ENCODE data around the gene CYBRD1. TPM values are rescaled to one million over a fixed set of nuclear protein-coding genes. Genes with fewer than 3 reads are reported as not detected.

CYBRD1 gene
- total RNA-seq, 1 experiment from 2014 or later = 10.2 TPM

DNA sequence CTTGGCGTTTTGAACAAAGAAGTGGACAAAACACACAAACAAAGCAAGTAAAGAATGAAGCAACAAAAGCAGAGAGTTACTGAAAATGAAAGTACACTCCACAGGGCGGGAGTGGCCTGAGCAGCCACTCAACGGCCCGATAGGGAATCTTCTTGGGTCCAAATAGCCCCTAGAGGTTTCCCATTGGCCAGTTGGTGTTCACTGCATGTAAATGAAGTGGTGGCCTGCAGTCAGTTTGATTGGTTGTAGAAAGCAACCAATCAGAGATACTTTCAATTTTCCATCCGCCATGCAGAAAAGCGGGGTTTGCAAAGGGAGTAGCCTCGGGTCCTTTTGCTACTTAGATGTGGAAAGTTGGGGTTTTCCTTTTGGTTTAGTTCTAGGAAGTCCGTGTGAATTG lies 31.6 kb downstream of the CYBRD1 start:
- peak; percentile 68 for DNase-seq (ENCODE audit: low read depth)

DNA sequence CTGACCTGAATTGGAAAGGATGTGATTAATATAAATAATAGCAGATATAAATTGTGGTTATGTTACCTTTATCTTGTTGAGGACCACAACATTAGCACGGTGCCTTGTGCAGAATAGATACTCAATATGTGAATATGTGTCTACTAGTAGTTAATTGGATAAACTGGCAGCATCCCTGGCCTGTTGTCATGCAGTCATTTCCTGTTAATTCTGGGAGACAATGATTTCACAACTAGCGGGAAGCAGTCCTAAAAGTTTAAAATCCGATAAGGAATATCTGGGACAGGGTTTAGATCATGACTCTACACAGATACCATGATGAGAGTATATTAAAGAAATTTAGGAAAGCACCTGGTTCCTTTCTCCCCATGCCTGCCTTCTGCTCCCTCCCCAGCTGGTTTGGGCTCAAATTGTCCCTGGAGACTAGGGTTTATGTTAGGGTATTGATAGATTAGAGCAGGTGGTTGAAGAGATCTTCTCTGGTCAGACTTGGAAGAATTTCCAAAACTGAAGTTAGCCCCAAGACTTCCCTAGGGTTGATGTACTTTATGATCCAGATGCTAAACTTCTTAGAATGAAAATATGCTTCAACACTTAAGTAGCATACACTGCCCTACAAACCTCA lies 32.8 kb downstream of the CYBRD1 start:
- DNase-seq (ENCODE audit: low read depth) = no peak

DNA sequence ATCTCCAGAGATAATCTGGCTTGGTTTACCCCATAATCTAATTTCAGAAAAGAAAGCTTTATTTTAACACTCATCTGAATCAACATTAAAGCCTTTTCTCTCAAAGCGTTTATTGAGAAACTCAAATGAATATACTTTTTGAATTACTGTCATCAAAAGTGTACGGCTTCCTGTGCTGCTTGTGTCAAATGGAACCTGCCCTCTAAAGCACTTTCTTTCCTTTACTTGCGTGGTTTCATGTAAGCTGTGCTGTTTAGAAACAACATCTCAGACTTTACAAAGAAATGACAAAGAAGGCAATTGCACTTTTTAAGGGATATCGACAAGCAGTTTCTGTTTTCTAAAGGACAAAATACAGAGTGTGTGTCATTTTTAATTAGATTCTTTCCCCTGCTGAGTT lies 35.1 kb downstream of the CYBRD1 start:
- DNase-seq (ENCODE audit: low read depth) = no peak

DNA sequence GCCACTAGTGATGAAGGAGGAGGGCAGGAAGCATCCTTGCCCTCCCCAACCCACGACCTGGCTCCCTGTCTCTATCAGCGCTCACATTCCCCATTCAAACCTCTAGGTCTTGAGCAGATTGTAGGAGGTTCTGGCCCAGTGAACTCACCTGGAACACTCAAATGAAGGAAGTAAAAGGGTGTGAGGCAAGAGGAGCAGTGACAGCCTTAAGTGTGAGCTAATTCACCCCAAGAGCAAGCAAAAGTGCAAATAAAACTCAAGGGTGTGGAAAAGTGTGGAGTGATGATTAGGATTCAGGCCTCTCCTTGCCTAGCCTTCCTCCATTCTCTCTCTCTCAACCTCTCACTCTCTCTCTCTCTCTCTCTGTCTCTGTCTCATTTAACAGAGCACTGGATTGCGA lies 41.0 kb downstream of the CYBRD1 start:
- no peak for DNase-seq (ENCODE audit: low read depth)

DNA sequence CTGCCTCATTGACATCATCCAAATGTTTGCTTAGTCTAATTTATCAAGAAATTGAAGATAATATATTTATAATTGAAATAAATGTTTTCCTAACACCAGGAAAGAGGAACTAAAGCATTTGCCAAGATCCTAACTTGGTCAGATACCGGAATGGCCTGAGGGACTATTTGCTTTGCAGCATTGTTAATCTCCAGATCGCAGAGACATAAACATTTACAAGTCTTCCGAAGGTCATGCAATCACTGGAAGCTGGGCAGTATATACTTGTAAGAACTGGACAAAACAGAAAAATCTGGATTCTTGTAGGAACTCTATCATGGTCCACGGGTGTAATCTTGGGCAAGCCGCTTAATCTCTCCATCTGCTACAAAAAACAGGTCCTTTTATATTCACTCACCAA lies 42.2 kb downstream of the CYBRD1 start:
- DNase-seq (ENCODE audit: low read depth) = no peak

DNA sequence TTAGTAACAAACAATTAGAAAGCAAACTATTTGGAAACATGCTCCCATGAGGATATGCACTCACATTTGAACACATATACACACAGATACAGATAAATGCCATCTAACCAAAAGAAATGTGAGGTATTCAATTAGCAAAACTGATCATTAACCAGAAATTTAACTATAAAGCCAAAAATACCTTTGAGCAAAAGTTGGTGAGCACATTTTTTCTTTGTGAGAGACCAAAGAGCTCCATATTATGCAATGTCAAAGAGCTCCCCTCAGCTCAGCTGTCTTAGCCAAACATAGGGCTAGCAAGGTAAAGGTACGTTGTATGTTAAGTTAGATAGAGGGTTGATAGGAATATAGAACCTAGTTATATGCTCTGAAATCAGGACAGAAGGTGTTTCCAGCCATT lies 43.8 kb downstream of the CYBRD1 start:
- no peak for DNase-seq (ENCODE audit: low read depth)

DNA sequence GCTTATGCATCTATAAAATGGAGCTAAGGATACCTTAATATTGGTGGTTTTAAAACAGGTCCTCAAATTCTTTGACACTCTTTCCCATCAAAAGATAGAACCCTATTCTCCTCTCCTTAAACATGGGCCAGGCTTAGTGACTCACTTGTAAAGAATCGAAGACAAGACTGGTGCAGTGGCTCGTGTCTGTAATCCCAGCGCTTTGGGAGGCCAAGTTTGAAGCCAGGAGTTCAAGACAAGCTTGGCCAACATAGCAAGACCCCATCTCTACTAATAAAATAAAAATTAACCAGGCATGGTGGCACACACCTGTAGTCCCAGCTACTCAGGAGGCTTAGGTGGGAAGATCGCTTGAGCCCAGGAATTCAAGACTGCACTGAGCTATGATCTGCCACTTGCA lies 44.5 kb downstream of the CYBRD1 start:
- DNase-seq (ENCODE audit: low read depth) = no peak

DNA sequence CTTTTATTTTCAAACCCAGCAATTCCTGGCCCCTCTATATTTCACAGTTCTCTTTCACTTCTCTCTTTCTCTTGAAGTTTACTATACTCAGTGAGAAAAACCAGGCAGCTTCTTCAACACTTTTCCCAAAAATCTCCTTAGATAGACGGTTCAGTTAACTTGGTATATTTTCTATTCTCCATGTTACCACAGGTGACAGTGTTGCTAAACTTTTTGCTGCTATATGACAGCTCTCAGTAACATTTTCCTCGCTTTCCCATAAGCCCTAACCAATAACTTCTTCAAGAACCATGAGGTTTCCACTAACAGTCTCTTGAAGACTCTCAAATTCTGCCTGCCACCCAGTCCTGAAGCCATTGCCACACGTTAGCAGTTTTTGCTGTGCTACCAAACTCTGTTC lies 45.8 kb downstream of the CYBRD1 start:
- no peak for DNase-seq (ENCODE audit: low read depth)

DNA sequence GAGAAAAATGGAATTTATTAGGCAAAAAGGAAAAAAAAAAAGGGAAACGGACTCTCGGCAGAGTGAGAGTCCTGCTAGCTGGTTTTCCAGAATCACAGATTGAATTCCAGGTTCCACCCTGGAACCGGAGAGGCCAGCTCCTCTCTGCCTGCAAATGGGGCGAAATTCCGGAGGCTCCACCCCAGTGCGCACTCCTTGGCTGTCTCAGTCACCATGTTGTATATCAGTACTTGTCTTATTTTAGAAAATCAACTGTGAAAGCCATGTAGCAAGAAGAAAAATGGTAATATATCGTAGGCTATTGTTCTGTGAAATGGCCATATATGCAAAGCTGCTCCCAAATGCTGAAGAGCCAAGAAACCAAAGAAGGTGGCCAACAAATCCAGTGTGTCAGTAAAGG lies 49.4 kb downstream of the CYBRD1 start:
- DNase-seq (ENCODE audit: low read depth) = no peak

DNA sequence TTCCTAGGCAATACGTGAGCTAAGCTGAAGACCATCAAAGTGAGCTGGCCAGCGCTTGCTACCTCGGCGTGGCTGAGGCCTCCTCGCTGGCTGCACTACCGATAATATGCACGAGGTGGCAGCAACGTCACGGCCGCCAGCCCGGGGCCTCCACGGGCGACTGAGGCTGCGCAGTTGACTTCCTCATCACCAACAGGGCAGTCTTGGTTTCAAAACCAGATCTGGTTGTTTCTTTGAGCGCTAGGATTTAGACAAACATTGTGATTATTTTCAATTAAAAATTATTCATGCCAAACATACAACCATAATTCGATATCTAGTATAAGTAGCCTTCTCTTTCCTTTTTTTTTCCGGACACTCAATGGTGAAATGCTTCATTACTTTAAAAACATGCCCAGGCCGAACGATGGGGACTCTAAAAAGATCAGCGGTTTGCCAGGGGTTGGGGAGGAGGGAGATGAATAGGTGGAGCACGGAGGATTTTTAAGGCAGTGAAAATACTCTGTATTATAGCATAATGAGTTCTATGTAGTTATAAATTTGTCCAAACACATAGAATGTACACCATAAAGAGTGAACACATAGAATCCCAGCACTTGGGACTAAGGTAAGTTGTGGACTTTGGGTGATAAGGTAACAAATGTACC lies 52.0 kb downstream of the CYBRD1 start:
- DNase-seq (ENCODE audit: low read depth) = peak; percentile 80

DNA sequence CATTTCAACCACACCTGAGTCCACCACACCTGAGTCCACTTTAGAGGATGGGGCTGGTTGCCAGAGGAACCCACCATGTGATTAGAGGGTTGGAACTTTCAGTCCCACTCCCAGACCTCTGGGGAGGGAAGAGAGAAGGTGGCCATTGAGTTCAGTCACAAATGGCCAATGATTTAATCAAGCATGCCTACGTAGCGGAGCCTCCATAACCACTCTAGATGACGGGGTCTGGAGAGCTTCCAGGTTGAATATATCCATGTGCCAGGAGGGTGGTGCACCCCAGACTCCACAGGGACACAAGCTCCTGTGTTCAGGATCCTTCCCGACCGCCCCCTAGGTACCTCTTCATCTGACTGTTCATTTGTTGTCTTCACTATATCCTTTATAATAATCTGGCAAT lies 53.3 kb downstream of the CYBRD1 start:
- no peak for DNase-seq (ENCODE audit: low read depth)

DNA sequence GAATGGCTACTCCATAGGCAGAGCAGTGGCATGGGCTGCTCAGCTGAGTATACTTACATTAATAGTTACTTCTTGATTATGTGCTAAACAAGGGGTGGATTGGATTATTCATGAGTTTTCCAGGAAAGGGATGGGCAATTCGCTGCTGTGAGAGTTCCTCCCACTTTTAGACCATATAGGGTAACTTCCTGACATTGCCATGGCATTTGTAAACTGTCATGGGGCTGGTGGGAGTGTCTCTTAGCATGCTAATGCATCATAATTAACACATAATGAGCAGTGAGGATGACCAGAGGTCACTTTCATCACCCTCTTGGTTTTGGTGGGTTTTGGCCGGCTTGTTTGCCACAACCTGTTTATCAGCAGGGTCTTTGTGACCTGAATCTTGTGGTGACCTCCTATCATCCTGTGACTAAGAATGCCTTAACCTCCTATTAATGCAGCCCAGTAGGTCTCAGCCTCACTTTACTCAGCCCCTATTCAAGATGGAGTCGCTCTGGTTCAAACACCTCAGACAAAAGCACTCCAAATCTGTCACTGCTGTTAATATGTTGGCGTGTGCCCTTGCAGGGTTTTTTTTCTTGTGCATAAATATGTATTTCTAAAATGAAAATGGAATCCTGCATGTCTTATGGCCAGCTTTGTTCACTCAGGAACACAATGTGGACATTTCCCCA lies 56.0 kb downstream of the CYBRD1 start:
- DNase-seq (ENCODE audit: low read depth) = no peak

DNA sequence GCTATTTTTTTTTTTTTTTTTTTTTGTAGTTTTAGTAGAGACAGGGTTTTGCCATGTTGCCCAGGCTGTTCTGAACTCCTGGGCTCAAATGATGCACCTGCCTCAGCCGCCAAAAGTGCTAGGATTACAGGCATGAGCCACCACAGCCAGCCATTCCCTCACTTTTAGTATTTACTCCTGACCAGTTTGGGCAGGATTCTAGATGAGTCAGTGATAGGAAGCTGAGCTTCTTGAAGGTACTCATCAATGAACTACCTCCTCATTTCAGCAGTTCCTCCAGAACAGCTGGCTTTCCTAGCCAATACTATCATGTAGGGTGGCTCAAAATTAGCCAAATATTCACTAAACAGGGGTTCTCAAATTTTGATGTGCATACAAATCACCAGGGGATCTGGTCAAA lies 57.2 kb downstream of the CYBRD1 start:
- DNase-seq (ENCODE audit: low read depth) = no peak

DNA sequence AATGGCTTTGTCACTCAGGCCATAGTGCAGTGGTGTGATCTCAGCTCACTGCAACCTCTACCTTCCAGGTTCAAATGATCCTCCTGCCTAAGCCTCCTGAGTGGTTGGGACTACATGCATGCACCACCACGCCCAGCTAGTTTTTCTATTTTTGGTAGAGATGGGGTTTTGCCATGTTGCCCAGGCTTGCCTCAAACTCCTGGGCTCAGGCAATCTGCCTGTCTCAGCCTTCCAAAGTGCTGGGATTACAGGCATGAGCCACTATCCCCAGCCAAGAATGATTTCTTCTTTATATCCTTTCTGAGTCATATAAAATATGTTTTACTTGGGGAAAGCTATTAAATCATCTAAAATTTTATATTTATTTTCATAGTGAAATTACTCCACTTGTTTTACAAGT lies 61.3 kb downstream of the CYBRD1 start:
- no peak for DNase-seq (ENCODE audit: low read depth)

DNA sequence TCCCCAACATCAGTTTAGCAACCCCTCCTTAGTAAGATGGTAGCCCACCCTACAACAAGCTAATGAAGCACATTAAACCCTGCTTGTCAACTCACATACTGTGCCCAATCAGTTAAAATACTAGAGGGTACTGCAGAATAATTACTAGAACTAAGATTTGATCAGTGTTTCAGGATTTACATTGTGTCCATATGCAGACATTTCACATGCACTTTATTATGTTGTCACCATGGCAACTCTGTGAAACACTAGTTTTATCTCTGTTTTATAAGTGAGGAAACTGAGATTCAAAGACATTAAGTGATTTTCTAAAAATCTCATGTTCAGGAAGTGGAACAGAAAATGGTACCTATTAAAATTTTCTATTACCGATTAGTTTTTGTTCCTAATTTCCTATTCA lies 61.7 kb downstream of the CYBRD1 start:
- no peak for DNase-seq (ENCODE audit: low read depth)

DNA sequence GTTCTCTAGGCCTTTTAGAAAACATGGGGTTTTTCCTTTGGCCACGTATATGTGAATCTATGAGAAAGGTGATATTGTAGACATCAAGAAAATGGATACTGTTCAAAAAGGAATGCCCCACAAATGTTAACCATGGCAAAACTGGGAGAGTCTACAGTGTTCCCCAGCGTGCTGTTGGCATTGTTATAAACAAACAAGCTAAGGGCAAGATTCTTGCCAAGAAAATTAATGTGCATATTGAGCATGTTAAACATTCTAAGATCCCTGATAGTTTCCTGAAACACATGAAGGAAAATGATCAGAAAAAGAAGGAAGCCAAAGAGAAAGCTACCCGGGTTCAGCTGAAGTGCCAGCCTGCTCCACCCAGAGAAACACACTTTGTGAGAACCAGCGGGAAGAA lies 64.9 kb downstream of the CYBRD1 start:
- DNase-seq (ENCODE audit: low read depth) = no peak

DNA sequence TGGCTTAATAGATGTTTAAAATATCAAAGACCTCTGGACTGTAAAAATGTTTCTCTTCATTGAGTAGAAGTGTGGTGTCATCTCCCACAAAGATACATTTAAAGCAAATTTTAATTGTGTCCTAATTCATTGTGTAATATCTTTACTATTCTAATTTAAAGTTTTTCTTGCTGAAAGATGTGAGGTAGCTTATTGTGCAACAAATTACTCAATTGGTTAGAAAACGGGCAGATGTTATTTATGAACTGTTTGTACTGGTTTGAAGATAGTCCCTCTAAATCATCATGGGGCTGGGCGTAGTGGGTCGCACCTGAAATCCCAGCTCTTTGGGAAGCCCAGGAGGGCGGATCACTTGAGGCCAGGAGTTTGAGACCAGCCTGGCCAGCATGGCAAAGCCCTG lies 65.3 kb downstream of the CYBRD1 start:
- no peak for DNase-seq (ENCODE audit: low read depth)

DNA sequence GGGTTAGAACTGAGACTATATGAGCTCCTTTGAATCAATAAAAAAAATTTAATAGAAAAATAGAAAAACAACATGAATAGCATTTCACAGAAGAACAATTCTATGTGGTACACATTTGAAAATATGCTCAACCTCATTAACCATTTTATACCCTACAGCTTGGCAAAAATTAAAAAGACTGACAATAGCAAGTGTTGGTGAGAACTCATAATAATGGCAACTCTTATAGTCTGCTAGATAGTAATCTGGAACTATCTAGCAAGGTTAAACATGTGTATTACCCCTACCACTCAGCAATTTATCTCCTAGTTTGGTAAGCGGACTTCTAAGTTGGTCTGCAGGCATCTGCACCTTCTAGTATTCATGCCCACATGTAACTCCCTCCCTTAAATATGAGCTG lies 67.8 kb downstream of the CYBRD1 start:
- DNase-seq (ENCODE audit: low read depth) = no peak

DNA sequence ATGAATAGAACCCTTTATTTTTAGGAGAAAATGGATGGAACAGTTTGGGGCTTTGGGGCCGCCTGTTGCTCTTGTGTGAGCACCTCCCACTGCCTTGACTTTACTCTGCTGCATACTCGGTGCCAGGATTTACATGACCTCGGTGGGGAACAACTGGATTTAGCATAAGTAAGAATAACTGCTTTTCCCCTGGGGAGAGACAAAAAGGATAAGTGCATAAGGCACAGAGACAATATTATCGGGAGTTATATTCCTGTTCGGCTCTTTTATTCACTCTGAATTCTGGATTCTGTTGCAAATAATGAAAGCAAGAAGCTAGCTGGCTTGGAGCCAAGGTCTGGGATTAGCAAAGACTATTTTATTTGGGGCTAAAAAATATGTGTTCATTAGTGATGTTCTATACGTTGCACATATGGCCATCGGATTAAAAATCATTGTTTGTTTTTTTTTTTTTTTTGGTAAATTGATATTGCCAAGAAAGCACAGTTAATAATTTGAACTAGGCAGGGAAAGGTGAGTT lies 69.8 kb downstream of the CYBRD1 start:
- DNase-seq (ENCODE audit: low read depth) = no peak

DNA sequence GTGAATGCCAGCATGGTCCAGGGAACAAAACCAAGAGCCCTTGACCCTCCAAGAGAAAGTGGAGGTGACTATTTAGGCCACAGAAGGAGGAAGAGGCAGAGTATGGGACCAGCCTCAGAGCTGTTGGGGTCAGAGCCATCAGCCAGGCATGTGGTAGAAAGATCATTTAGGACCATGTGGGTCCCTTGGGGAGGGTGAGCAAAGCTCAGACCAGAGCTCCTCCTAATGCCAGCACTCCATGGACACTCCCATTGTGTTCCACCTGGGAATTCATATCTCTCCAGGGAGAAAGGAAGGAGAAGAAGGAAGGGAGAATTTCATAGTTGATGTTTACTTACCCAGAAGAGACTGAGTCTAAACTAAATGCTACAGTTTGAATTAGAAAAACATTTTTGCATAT lies 73.2 kb downstream of the CYBRD1 start:
- DNase-seq (ENCODE audit: low read depth) = peak; percentile 11

DNA sequence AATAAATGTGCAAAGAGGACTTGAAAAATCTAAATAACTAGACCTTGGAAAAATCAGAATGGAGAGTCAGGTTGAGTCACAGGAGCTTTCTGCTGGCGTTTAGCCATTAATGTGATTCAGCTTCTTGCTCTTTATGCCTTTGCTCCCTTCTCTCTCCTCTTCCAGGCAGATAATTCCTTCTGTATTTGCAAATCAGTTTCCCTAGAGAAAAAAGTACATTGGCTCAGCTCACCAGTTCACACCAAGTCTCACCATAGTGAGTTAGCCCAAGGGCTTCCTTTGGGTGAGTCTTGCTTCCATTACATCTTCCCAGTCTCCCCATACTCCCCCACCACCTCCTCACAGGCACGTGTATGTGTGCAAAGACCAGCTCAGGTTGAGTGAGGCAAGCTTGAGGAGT lies 73.6 kb downstream of the CYBRD1 start:
- peak; percentile 65 for DNase-seq (ENCODE audit: low read depth)

DNA sequence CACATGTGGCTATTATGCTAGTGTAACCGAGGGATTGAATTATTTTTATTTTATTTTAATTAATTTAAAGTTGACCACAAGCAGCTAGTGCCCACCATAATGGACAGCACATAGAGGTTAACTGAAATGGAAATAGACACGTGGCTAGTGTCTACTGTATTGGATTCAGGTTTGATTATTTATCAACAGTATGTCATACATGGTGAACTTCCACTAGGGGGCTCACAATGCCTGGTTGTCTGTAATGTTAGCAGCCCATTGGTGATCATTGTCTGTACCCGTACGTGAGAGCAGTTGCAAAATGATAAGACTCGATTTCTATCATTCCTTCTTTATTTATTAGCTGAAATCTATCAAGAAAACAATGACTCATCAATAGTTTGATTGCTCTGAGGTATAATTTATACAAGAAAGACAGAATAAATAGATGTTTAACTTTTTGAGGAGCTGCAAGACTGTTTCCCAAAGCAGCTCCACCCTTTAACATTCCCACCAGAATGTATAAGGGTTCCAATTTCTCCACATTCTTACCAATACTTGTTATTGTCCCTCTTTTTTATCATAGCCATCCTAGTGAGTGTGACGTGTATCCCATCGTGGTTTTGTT lies 76.5 kb downstream of the CYBRD1 start:
- DNase-seq (ENCODE audit: low read depth) = peak; percentile 54

DNA sequence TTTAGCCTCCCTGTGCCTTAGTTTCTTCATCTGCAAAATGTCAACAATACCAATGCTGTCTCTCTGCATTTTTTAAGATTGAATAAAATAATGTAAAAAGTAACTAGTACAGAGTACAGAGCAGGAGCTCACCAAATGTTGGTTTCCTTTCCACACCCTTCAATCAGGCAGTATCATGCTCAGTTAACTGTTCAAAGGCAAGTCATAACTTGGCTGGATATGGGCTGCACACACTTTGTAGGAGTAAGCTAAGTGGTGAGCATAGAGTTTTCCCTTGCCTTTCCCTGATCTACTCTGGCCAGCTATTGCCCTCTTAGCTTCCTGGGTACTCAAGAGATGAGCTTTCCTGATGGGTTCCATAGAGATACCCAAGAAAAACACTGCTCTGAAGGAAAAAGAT lies 77.9 kb downstream of the CYBRD1 start:
- DNase-seq (ENCODE audit: low read depth) = no peak

All from Daoy (cell line).